GM12872 (cell line): ENCODE results near the gene KNOP1.

Experiments used
- TF ChIP-seq, protein P1 (sequence below): IDR thresholded peaks from 3 replicates; pipeline ENCODE4 v1.5.1; 2011; ENCODE audit warnings: low read depth, mild to moderate bottlenecking, low read length, moderate library complexity; ENCODE audit not compliant: insufficient read depth

The KNOP1 gene

DNA sequence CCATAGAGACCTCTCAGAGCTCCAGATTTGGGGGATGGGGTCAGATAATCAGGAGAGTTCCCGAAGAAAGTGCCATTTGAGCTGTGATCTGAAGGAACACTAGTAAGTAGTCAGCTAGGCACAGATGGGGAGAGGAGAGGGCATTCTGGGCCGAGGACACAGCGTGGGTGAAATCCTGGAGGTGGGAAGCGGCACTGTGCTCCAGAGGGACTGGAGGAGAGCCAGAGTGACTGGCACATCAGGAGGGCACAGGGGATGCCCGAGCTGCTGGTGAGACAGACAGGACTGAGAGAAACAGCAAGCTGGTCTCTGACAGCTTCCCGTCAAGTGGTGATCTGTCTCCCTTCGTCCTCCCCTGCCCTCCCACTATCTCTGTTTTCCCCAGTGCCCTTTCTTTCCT lies 40.6 kb downstream of the KNOP1 start:
- TF ChIP-seq, protein P1, sequence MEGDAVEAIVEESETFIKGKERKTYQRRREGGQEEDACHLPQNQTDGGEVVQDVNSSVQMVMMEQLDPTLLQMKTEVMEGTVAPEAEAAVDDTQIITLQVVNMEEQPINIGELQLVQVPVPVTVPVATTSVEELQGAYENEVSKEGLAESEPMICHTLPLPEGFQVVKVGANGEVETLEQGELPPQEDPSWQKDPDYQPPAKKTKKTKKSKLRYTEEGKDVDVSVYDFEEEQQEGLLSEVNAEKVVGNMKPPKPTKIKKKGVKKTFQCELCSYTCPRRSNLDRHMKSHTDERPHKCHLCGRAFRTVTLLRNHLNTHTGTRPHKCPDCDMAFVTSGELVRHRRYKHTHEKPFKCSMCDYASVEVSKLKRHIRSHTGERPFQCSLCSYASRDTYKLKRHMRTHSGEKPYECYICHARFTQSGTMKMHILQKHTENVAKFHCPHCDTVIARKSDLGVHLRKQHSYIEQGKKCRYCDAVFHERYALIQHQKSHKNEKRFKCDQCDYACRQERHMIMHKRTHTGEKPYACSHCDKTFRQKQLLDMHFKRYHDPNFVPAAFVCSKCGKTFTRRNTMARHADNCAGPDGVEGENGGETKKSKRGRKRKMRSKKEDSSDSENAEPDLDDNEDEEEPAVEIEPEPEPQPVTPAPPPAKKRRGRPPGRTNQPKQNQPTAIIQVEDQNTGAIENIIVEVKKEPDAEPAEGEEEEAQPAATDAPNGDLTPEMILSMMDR = no peak

DNA sequence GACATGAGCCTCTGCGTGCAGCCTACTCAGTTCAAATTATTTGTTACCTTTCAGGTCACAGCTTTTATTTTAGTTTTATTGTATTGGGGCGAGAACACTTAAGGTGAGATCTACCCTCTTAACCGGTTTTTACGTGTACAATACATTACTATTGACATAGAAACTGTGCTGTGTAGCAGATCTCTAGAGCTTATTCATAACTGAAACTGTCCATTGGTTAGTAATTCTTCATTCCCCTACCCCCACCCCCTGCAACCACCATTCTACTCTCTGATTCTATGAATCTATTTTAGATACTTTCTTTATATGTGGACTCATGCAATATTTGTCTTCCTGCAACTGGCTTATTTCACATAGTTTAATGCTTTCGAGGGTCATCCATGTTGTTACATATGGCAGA lies 43.5 kb downstream of the KNOP1 start:
- TF ChIP-seq, protein P1 = no peak

DNA sequence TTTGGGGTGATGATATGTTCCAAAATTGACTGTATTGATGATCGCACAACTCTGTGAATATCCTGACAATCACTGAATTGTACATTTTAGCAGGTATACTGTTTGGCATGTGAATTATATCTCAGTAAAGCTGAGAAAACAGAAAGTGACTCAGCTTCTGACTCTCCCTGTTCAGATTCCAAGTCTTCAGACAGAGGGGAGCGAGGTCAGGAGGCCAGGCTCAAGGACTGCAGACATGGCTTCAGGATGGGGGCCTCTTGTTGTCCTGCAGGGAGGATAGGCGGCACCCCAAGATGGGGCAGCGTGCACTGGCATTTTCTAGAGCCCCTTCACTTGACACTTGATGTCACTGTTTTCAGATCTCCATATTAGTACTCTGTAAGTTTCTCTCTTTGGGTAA lies 45.6 kb downstream of the KNOP1 start:
- TF ChIP-seq, protein P1 = no peak

DNA sequence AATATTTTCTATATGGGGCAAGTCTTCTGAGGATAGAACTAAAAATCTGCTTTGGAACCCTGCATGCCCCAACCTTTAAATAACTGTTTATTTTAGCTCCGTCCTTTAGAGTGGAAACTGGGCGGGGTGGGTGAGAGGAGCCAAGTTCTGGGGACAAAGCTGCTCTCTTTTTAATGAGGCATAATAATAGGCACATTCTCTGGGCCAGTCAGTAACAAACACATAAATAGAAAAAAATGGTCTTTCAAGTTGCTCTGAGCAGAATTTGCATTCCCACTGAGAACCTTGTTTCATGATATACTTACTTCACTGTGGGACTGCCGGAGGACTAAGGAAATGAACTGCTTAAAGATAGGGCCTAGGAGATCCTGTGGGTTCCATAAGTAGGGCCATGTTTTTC lies 51.5 kb downstream of the KNOP1 start:
- TF ChIP-seq, protein P1 = no peak

DNA sequence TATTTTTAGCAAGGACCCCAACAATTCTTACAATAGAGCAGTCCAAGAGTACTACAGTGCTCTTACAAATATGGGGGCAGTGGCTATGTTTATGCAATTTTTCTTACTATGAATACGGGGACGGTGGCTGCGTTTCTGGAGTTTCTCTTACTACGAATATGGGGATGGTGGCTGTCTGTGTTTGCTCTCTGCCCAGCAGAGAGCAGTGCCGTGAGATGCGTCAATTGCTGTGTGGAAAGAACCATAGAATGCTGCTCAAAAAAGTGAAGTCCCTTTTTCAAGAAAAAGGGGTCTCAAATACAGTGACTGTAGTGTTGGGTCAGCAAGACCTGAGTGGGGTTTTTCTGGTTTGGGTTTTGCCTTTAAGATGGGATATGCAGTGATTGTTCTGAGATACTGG lies 53.9 kb downstream of the KNOP1 start:
- TF ChIP-seq, protein P1 = no peak

DNA sequence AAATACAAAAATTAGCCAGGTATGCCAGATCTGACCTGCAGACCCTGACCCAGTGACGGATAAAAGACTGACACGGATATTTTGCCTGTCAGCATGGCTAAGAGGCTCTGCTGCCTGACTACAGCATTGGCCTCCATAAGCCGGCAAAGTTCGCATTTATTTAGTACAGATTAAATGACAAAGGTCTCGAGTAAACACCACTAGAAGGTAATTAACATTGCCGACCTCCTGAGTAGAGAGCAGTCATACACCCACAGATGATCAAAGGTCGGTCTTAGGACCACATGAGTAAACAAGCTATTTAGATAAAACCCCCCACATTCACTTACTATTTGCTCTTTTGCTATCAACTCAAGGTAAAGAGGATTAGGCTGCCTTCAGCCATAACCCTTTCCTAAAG lies 55.7 kb downstream of the KNOP1 start:
- TF ChIP-seq, protein P1 = no peak

DNA sequence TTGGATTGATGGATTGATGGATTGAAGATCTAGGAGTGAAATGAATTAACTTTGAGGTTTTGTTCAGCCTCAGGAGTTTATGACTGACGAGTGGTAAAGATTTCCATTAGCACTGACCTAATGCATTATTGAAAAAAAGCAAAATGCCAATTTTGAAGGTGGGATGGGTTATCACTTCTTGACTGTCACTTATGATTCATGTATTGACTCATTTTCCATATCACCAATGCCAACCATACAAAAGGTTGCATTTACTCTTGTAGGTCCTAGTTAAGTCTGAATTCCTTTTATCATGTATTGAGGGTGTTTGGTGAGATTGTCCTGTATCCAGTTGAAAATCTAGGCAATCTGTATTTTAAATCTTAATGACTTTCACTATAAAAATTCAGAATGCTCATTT lies 57.6 kb downstream of the KNOP1 start:
- TF ChIP-seq, protein P1 = no peak

DNA sequence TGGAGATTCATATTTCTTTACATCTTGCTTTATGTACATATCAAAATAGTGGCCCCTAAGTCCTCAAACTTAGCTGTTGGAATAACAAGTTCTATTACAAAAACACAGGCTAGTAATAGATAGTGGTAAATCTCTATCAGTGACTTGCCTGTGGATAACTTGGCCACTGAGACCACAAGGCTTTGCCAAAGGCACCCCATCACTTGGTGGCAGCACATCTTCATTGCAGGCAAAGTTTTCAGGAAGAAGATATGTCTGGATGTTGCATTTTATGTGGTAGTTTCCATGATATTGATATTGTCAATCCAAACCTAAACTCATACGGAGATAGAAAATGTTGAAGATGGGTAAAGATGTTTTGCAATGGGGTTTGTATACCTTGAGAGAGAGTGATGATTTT lies 58.5 kb downstream of the KNOP1 start:
- TF ChIP-seq, protein P1 = no peak
